GM19025 (cell line): ENCODE data around the gene GPAT3.
"Not testable (repeated sequence)": the region's sequence is repeated elsewhere in the genome, so short reads cannot be mapped to it uniquely, and the experiment has no call there.

Experiments used
- ATAC-seq: cut with Tn5 transposase; IDR thresholded peaks from one replicate; pipeline ENCODE4 v1.9.1; 2021; ENCODE audit warnings: mild to moderate bottlenecking, low read depth, moderate library complexity; ENCODE audit not compliant: unreplicated experiment

Gene GPAT3

GRCh38 chr4:83535520-83536361 lies at the start of gene GPAT3:
TSS of gene GPAT3 (plus strand) at chr4:83536108. CDS start at chr4:83536623, 515 bp downstream.
- ATAC-seq, result peak; percentile 85

GRCh38 chr4:83486457-83487129 lies 49.3 kb upstream of the GPAT3 start:
- ATAC-seq, result no peak

- ATAC-seq, result no peak
Observed at GRCh38 chr4:83489711-83490326, 46.1 kb upstream of the GPAT3 start.

- ATAC-seq, result no peak
Observed at GRCh38 chr4:83490876-83491450, 44.9 kb upstream of the GPAT3 start.

GRCh38 chr4:83496085-83496917 lies 39.6 kb upstream of the GPAT3 start:
- not testable (repeated sequence) for ATAC-seq

- no peak for ATAC-seq
Observed at GRCh38 chr4:83498187-83498586, 37.7 kb upstream of the GPAT3 start.

- not testable (repeated sequence) for ATAC-seq
Observed at GRCh38 chr4:83501671-83502070, 34.2 kb upstream of the GPAT3 start.

- ATAC-seq, result no peak
Observed at GRCh38 chr4:83503974-83504373, 31.9 kb upstream of the GPAT3 start.

GRCh38 chr4:83504503-83504902 lies 31.4 kb upstream of the GPAT3 start:
- no peak for ATAC-seq

- ATAC-seq, result no peak
Observed at GRCh38 chr4:83504996-83505395, 30.9 kb upstream of the GPAT3 start.

GRCh38 chr4:83509156-83509585 lies 26.7 kb upstream of the GPAT3 start:
- not testable (repeated sequence) for ATAC-seq

GRCh38 chr4:83510442-83510841 lies 25.5 kb upstream of the GPAT3 start:
- ATAC-seq, result no peak

- no peak for ATAC-seq
Observed at GRCh38 chr4:83516042-83516772, 19.7 kb upstream of the GPAT3 start.

GRCh38 chr4:83522239-83522638 lies 13.7 kb upstream of the GPAT3 start:
- ATAC-seq, result no peak

GRCh38 chr4:83527671-83528070 lies 8.2 kb upstream of the GPAT3 start:
- ATAC-seq, result no peak

- ATAC-seq, result no peak
Observed at GRCh38 chr4:83536362-83537272, 709 bp downstream of the GPAT3 start.

- no peak for ATAC-seq
Observed at GRCh38 chr4:83542225-83542624, 6.3 kb downstream of the GPAT3 start.

- no peak for ATAC-seq
Observed at GRCh38 chr4:83546786-83547185, 10.9 kb downstream of the GPAT3 start.
